HG03565 (cell line): ENCODE measurements around the gene CEP78.
"Not testable (repeated sequence)": the region's sequence is repeated elsewhere in the genome, so short reads cannot be mapped to it uniquely, and the experiment has no call there.

Experiments
- ATAC-seq: cut with Tn5 transposase; IDR thresholded peaks from one replicate; pipeline ENCODE4 v1.9.1; 2021; ENCODE audit warnings: mild to moderate bottlenecking, moderate library complexity; ENCODE audit not compliant: unreplicated experiment

The CEP78 gene

GRCh38 chr9:78232471-78232870 lies 3.4 kb upstream of the CEP78 start:
- ATAC-seq = not testable (repeated sequence)

DNA sequence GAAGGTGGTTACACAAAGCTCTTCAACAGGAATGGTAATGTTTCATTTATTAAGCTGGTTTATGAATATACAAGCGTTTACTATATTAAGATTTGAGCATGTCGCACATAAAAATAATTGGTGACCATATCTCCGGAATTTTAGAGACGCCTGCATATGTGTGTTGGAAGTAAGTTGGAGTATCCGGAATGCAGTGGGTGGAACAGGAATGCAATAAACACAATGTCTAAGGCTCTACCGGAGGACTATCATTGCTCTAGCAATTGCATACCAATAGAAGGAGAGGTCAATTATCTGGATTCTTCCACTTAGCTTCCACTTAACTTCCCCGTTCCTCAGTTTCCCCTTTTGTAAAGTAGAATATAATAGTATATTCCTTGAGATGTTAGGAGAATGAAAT lies 1.1 kb upstream of the CEP78 start:
- ATAC-seq = no peak

- ATAC-seq = no peak
These were observed 566 bp upstream of the CEP78 start for GRCh38 chr9:78235256-78235761.

DNA sequence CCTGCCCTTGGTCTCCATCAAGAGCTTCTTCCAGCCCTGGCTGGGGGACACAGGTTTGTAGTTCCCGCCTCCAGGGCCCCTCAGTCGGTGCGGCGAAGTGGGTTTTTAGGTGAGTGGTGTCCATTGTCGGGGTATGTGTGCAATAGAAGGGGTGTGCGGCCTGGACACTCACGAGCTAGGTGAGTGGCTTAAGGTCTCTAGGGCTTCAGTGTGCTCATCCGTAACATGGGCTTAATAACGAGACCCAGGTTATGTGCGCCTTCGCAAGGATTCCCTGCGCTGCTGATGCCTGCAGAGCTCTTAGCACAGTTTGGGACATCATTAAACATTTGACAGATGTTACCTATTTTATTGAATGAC lies 656 bp downstream of the CEP78 start:
- ATAC-seq = peak; percentile 5

- no peak for ATAC-seq
These were observed 2.5 kb downstream of the CEP78 start for GRCh38 chr9:78238046-78239038.

- ATAC-seq = no peak
These were observed 3.6 kb downstream of the CEP78 start for GRCh38 chr9:78239506-78239905.

DNA sequence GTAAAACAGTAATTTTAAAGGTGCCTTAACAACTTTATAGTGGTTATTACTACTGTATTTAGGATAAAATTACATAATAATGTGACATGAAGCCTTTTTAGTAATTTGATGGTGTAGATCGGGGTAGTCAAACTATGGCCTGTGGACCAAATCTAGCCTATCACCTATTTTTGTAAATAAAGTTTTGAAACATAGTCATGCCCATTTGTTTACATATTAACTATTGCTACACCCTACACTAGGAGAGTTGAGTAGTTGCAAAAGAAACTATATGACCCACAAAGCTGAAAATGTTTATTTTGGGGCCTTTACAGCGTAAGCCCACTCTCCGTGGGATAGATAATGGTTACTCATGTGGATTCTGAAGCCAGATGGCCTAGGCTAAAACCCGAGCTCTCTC lies 6.2 kb downstream of the CEP78 start:
- no peak for ATAC-seq

- no peak for ATAC-seq
These were observed 7.3 kb downstream of the CEP78 start for GRCh38 chr9:78243130-78243529.

DNA sequence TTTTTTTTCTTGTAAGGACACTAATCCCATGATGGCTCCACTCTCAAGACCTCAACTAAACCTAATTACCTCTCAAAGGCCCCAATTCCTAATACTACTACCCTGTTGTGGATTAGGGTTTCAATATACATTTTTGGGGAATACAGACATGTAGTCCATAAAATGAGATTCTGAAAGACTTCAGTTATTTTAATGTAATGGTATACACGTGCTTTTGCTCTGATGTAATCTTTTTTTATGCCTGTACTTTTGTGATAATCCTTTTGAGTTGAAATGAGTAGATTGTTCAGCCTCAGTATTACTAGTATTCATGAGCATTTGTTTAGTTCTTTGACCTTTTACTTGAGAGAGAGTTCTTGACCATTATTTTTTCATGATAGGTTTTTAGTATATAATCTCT lies 9.5 kb downstream of the CEP78 start:
- ATAC-seq = no peak

DNA sequence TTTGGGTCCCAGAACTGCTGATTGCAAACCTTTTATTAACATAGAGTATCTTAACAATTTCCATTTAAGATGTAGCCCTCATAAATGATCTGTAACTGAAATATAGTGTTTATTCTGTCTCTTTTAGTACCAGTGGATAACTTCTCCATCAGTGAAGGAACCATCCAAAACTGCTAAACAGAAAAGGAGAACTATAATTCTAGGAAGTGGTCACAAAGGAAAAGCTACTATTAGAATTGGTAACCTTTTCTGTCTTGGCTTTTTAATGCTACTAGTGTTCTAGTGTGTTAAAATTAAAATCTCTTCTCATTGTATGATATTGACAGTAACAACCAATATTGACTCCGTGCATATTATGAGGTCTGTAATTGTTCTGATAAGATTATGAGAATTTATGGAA lies 12.8 kb downstream of the CEP78 start:
- no peak for ATAC-seq

DNA sequence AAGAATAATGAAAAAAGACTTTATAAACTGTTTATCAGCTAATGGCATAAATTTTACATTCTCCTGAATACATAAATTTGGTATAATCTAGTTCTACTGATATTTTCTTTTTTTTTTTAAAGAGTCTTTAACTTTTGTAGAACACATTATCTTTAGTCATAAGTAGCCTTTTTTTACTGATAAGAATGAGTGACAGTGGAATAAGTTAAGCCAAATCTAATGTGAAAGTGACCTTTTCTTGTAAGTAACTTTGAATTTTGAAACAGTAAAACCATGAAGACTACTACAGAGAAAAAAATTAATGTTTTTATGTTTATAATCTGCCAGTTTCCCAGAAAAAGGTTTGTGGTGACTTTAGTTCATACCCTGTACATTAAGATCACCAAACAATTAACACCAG lies 13.7 kb downstream of the CEP78 start:
- ATAC-seq = no peak

DNA sequence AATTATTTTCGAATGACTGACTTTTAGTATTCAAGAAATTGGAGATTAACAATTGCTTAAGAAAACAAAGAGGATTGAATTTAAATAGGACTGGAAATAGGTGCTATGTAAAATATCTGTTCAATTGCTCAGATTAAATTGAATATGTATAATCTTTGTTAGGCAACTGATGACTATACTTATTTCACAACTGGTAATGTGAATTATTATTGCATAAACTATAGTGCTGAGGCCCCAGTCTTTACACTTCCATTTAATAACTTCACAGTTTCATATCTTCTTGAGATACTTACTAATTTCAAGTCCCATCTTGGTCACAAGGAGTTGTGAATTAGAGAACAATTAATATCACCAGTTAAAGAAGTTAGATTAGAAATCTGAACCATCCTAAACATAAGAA lies 16.7 kb downstream of the CEP78 start:
- no peak for ATAC-seq

DNA sequence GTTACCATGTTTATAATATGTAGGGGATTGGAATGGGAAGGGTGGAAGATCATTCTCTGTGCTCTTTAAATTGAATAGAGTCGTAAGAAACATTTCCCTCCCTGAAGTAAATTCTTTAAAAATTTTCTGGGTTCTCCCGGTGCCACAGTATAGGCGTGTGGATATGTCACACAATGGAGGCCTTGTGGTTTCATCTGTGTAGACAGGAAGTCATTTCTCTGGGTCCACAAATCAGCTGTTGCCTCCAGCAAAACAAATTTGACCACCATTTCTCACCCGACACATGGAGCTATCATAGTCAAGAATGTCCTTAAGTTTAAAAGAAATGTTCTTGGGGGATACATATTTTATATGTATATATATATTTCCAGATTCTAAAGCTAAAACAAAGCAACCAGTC lies 17.4 kb downstream of the CEP78 start:
- no peak for ATAC-seq

- peak; percentile 45 for ATAC-seq
These were observed 25.6 kb downstream of the CEP78 start for GRCh38 chr9:78261403-78262001.

- ATAC-seq = no peak
These were observed 26.8 kb downstream of the CEP78 start for GRCh38 chr9:78262655-78263054.

- no peak for ATAC-seq
These were observed 32.0 kb downstream of the CEP78 start for GRCh38 chr9:78267889-78268288.

DNA sequence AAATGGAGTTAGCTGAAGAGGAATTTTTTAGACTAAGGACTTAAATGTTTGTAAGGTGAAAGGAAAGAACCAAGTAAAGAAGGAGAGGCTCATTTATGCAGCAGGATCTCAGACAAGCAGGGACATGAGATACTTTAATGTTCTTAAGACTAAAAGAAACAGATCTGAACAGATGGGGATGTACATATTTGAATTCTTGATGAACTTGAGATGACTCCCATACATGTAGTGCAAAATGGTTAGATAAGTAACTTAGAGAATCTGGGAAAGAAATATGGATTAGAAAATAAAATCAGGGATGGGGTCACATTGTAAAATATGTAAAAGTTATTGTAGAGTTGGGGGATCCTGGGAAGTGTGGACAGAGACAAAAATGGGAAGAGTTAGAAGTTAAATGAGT lies 33.9 kb downstream of the CEP78 start:
- no peak for ATAC-seq

- ATAC-seq = no peak
These were observed 36.4 kb downstream of the CEP78 start for GRCh38 chr9:78272307-78272706.

GRCh38 chr9:78273761-78274160 lies 37.9 kb downstream of the CEP78 start:
- no peak for ATAC-seq

DNA sequence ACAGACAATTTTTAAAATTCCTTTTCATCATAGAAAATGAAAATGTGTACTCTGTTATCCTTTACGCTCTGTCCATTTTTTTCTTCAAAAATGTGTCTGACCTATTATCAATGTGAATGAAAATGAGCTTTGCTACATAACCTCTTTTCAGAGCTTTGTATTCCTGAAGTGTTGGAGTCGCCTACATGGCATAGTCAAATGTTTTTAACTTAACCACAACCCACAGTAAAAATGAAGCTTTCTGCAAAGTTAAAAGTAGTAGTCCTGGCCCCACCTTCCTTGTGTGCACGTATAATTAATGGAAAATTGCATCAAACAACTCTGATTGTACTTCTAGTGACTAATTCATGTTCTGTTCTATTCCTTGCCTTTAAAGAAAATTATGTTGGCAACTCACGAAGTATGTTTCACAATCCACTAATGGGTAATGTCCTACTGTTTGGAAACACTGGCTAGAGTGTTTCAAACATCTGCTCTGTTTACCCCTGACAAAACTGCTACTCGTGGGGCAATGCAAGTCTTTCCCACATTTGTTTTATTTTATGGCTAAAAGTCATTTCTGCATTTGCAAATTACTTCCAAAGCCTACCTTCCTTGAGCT lies 42.4 kb downstream of the CEP78 start:
- no peak for ATAC-seq

- ATAC-seq = no peak
These were observed 42.9 kb downstream of the CEP78 start for GRCh38 chr9:78278801-78279200.
